ENCODE data around the gene SPATA32. TPM values are rescaled to one million over a fixed set of nuclear protein-coding genes. Genes with fewer than 3 reads are reported as not detected.

The SPATA32 gene
- total RNA-seq, 4 donors from 2014 or later, result not detected

DNA sequence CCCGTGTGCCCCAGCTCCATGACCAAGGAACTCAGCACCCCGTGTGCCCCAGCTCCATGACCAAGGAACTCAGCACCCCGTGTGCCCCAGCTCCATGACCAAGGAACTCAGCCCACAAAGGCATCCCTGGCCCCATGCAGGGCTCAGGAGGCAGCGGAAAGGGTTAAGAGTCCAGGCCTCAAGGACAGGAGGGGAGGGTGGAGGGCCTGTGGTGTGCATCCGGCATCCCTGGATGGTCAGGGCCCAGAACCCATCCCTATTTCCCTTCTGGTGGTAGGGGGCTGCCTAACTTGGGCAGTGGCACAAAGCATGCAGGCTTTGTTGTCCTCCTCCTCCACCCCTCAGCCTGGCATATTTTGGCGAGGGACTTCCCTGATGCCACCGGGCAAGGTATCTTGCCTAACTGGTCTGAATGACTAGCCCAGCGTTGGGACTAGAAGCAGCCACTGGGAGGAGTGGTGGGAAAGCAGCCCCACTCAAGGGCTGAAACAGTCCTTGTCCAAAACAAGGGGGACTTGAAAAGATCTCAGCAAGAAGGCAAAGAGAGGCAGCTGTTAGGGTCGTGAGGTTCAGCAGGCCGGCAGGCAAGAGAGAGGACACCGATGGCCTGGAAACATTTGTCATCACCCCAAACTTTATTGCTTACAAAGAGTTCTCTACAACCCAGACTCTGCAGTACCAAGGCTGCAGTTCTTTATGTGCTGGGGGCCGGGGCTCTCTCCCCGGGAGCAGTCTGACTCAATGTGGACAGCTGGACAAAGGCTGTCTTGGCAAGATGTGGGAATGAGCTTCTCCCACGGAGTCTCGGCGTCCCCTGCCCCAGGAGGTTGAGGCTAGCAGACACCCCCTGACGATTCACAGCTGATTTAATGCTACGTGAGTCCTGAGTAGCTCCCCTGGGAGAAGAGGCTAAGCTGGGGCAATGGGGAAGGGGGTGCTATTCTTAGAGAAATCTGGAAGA, 902 bp upstream of the SPATA32 start:
- H3K9me3 ChIP-seq, result no peaks in the 10 kb centered on the region
- H3K27me3 ChIP-seq, result no peaks in the 10 kb centered on the region
- H3K4me1 ChIP-seq, result peaks cover 7 to 44% (median 12%) of the 10 kb centered on the region in 4 donors
- TF ChIP-seq CTCF (IDR thresholded peaks at IDR 0.05) (no peak), POLR2A (IDR thresholded peaks at IDR 0.05) (no peak)
- peaks cover 0 to 42% (median 0%) of the 10 kb centered on the region in 3 donors for H3K36me3 ChIP-seq
- DNase-seq, result no peak
- H3K4me3 ChIP-seq, result peak overlapping the region in 3 of 4 donors; percentile 56 to 67 (median 66)
- H3K27ac ChIP-seq, result peak overlapping the region; percentile 37 to 83 (median 70)

- Histone ChIP-seq H3K36me3 (peaks cover 0 to 23% (median 0%) of the 10 kb centered on the region in 3 donors), H3K4me3 (no peak overlapping the region), H3K4me1 (peaks cover 0 to 31% (median 12%) of the 10 kb centered on the region in 4 donors), H3K27ac (no peak overlapping the region), H3K27me3 (no peaks in the 10 kb centered on the region), H3K9me3 (no peaks in the 10 kb centered on the region)
- no peak for DNase-seq
- TF ChIP-seq POLR2A (IDR thresholded peaks at IDR 0.05) (no peak), CTCF (IDR thresholded peaks at IDR 0.05) (no peak)
Observed at GRCh38 chr17:45260204-45260783, 1.6 kb downstream of the SPATA32 start.

- Histone ChIP-seq H3K27me3 (no peaks in the 10 kb centered on the region), H3K27ac (no peak overlapping the region), H3K4me3 (no peak overlapping the region), H3K36me3 (peaks cover 0 to 9% (median 0%) of the 10 kb centered on the region in 3 donors), H3K4me1 (peaks cover 0 to 18% (median 12%) of the 10 kb centered on the region in 4 donors), H3K9me3 (no peaks in the 10 kb centered on the region)
- DNase-seq, result no peak
- TF ChIP-seq CTCF (IDR thresholded peaks at IDR 0.05), result no peak
- no peak for TF ChIP-seq POLR2A (IDR thresholded peaks at IDR 0.05)
Observed at GRCh38 chr17:45258981-45259380, 2.9 kb downstream of the SPATA32 start.

DNA sequence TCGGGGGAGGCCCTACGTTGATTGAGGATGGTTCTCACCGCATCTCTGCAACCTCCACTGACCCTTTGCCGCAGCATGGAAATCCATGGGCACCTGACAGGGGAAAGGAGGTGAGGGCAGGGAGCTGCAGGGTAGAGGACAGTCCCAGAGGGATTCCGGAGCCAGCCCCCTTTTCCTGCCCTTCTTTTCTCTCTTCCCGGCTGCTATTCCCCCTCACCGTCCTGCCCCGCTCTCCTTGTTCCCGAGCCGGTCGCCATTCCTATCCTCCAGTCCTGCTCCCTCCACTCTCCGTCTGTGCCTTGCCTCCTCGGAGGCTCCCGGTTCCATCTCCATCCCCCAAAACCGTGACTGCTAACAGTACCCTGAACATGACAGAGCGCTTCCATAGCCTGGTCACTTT, 4.8 kb downstream of the SPATA32 start:
- Histone ChIP-seq H3K9me3 (no peaks in the 10 kb centered on the region), H3K27me3 (no peaks in the 10 kb centered on the region), H3K36me3 (no peaks in the 10 kb centered on the region), H3K27ac (no peak overlapping the region), H3K4me3 (no peak overlapping the region), H3K4me1 (peaks cover 0 to 8% (median 1%) of the 10 kb centered on the region in 4 donors)
- TF ChIP-seq CTCF (IDR thresholded peaks at IDR 0.05) (no peak), POLR2A (IDR thresholded peaks at IDR 0.05) (no peak)
- no peak for DNase-seq

DNA sequence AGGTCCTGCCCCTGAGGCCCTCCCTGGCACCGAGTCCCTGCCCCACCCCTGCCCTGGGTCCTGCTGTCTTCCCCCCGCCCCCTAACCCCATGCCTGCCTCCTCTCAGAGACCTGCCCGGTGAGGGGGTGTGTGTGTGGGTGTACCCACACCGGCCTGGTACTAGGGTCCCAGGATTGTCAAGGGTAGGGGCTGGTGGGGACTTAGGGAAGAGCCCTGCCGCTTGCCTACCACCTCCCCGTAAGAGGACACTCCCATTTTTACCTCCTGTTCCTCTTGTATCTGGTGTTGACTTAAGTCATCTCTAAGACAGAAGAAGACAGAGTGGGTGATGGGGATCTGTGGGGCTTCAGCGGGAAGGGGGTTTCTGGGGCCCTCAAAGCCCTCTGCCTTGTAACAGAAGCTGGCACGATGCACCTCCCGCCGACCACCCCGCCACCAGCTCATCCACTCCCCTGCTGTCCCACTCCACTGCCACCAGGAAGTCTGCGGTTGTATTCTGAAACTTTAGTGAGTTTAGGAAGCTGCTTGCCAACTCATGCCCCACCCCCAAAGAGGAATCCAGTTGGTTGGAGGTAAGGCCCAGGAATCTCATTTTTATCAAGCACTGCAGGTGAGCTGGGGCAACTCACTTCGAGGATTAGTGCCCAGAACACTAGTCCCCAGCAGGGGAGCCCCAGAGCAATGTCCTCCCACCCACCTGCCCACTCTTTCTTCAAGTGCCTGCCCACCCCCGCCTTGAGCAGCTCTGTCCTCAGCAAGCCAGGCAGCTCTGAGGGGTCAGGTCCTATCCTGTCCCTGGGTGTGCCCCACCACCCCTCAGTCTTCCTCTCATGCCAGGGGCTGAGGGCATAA, 5.6 kb downstream of the SPATA32 start:
- Histone ChIP-seq H3K27ac (no peak overlapping the region), H3K27me3 (no peaks in the 10 kb centered on the region), H3K9me3 (no peaks in the 10 kb centered on the region), H3K36me3 (no peaks in the 10 kb centered on the region), H3K4me1 (peaks cover 0 to 3% (median under 1%) of the 10 kb centered on the region in 4 donors), H3K4me3 (no peak overlapping the region)
- TF ChIP-seq POLR2A (IDR thresholded peaks at IDR 0.05) (no peak), CTCF (IDR thresholded peaks at IDR 0.05) (peak in 1 of 6 experiments; percentile 9)
- DNase-seq, result no peak
